ENCODE measurements around the gene FOXP2. TPM values are rescaled to one million over a fixed set of nuclear protein-coding genes. Genes with fewer than 3 reads are reported as not detected.
A peak's percentile ranks its signal among the peaks of the same experiment; 100 is the strongest.
"Not testable (repeated sequence)": the region's sequence is repeated elsewhere in the genome, so short reads cannot be mapped to it uniquely, and the experiment has no call there.

Gene FOXP2
- total RNA-seq, 1 donor from 2014 or later, result 7.6 TPM

DNA sequence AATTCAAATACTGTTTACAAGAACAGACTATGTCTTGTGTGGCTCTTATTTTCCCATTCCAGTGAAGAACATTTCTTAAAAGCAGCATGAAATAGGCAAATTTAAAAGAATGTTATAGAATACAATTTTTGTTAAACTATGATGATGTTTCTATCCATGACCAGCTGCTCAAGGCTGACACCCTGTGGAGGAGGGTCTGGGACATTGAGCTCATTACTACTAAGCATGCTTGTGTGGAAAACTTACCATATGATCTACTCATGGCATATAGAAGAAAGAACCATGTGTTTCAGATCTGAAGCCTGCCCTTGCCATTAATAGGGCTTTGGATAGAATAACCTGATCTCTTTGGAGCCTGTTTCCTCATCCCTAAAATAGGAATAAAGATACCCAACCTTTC lies 125.0 kb downstream of the FOXP2 start:
- ATAC-seq, result no peak
- no peak overlapping the region for H3K4me3 ChIP-seq
- H3K4me1 ChIP-seq, result no peaks in the 10 kb centered on the region
- peak; percentile 8 for TF ChIP-seq CTCF (IDR thresholded peaks at IDR 0.05)
- H3K36me3 ChIP-seq, result no peaks in the 10 kb centered on the region
- DNase-seq, result no peak
- no peak overlapping the region for H3K27ac ChIP-seq
- intact Hi-C loops (cut with DNase I), result no loop called here
- no peaks in the 10 kb centered on the region for H3K27me3 ChIP-seq
- H3K9me3 ChIP-seq, result no peaks in the 10 kb centered on the region

DNA sequence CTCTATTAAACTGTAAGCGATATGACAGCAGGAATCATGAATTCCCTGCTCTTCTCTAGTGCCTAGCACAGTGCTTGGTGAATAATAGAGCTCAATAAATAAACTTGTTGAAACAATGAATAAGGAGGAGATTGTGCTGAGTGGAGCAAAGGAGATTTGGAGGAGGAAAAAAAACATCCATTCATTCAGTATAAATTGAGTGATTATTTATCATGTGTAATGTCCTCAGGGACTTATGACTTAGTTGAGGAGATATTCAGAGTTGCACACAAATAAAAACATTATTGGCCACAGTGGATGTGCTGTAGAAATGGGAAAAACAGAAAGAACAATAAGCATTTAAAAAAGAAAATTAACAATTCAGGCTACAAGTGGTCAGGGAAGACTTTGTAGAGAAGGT lies 125.7 kb downstream of the FOXP2 start:
- H3K4me1 ChIP-seq, result no peaks in the 10 kb centered on the region
- no peak overlapping the region for H3K27ac ChIP-seq
- ATAC-seq, result no peak
- DNase-seq, result no peak
- TF ChIP-seq CTCF (IDR thresholded peaks at IDR 0.05), result no peak
- intact Hi-C loops (cut with DNase I), result no loop called here
- no peaks in the 10 kb centered on the region for H3K36me3 ChIP-seq
- H3K27me3 ChIP-seq, result no peaks in the 10 kb centered on the region
- no peaks in the 10 kb centered on the region for H3K9me3 ChIP-seq
- H3K4me3 ChIP-seq, result no peak overlapping the region

- ATAC-seq, result not testable (repeated sequence)
Measured at GRCh38 chr7:114547346-114547745, 132.7 kb downstream of the FOXP2 start.

DNA sequence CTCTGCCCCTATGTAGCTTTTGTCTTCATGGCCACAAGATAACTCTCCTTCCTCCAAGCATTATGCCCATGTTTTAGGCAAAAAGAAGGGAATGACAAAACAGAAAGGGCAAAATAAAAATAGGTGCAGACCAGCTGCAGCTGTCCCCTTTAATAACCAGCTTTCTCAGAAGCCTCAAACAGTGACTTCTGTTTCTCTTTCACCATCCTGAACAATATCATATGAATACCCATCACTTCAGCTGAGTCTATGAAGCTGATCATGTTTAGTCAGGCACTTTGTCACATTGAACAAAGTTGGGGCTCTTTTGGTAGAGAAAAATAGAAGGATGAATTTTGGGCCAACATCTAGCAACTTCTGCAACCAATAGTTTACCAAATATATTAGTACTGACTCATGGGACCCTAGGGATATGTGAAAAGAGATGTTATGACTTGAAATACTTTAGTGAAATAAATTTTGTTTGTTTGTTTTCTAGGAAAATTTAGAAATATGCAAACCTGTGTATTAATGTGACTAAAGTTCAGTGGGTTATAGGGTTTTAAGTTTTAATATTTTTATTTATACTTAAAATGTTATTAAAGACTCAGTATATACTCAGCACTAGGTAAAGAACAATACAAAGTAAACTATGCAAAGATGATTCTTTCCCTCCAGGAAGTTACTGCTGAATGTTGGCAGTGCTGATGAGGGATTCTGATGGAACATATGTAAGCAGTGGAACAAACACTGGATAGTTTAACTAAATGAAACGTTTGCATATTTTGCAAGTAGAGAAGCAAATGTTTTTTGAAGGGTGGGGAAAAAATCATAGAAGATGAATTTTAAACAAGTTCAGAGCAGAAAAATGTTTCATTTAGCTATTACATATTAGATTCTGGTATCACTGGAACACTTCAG lies 133.7 kb downstream of the FOXP2 start:
- intact Hi-C loops (cut with DNase I), result no loop called here

More at GRCh38 chr7:114547346-114547745, 132.7 kb downstream of the FOXP2 start:
- H3K9me3 ChIP-seq; H3K27ac ChIP-seq; H3K4me3 ChIP-seq; DNase-seq; H3K4me1 ChIP-seq; H3K36me3 ChIP-seq; H3K27me3 ChIP-seq; intact Hi-C loops (cut with DNase I): not testable (repeated sequence)

DNA sequence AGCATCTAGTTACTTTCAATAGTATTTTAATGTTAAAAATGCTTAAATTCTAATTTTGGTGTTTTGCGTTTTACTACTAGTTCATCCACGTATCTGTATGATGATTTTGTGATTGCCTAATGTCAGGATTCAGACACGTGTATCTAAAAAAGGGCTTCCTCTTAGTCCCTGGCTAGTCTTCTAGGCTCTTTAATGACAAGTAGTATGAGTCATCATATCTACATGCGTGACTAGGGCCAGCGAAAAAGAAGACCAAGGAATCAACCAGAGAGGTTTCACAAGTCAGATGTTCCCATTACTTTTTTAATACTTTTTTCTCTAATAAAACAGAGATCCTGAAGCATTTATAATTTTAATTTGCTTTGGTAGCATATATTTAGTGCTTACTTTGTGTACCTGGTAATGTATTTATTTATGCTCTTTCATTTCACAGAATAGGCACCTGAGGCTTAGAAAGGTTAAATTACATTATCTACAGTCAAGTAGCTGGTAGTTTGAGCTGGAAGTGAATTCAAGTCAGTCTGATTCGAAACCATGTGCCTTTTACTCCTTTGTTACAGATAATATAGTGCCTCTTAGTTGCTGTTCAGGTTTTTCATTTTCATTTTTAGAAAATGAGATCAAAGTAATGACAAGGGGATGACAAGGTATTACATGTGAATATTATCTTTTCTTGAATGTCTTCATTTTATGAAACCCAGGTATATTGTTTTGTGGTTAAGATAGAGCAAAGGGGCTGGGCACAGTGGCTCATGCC lies 140.3 kb downstream of the FOXP2 start:
- Histone ChIP-seq H3K27me3 (no peaks in the 10 kb centered on the region), H3K27ac (no peak overlapping the region), H3K36me3 (no peaks in the 10 kb centered on the region), H3K4me1 (no peaks in the 10 kb centered on the region), H3K9me3 (no peaks in the 10 kb centered on the region), H3K4me3 (no peak overlapping the region)
- no peak for TF ChIP-seq CTCF (IDR thresholded peaks at IDR 0.05)
- DNase-seq (no peak), ATAC-seq (no peak)
- intact Hi-C loops (cut with DNase I), result no loop called here

More for the DNA sequence above, 133.7 kb downstream of the FOXP2 start:
- no peak for DNase-seq
- Histone ChIP-seq H3K4me3 (no peak overlapping the region), H3K27me3 (no peaks in the 10 kb centered on the region), H3K36me3 (no peaks in the 10 kb centered on the region), H3K4me1 (no peaks in the 10 kb centered on the region), H3K27ac (no peak overlapping the region), H3K9me3 (no peaks in the 10 kb centered on the region)
- TF ChIP-seq CTCF (IDR thresholded peaks at IDR 0.05), result no peak
- ATAC-seq, result no peak

DNA sequence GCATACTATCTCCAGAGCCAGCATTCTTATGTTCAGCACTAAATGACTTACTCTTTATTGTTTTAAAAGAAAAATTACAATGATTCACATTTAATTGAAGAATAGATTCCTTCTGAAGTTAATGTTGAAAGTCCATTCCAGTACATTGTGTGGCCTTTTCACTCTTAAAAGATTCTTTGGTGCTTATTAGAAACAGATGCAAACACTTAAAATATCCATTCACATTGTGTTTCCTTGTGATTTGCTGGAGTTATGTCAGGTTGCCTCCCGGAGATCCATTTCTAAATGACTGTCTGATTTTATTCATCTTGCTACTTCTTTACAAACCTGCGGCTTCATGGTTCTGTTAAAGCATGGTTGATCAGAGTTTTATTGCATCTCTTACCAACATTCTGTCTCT lies 152.8 kb downstream of the FOXP2 start:
- DNase-seq (no peak), ATAC-seq (no peak)
- no peaks in the 10 kb centered on the region for H3K36me3 ChIP-seq
- no peaks in the 10 kb centered on the region for H3K4me1 ChIP-seq
- no peak overlapping the region for H3K27ac ChIP-seq
- TF ChIP-seq CTCF (IDR thresholded peaks at IDR 0.05), result no peak
- H3K9me3 ChIP-seq, result no peaks in the 10 kb centered on the region
- intact Hi-C loops (cut with DNase I), result no loop called here
- no peaks in the 10 kb centered on the region for H3K27me3 ChIP-seq
- no peak overlapping the region for H3K4me3 ChIP-seq
